MM.1S (cell line): ENCODE data around the gene CRIP3.

Experiments
- EZH2phosphoT487 ChIP-seq: fragments of 300-600 bp; sonication (generic); IDR thresholded peaks from 2 replicates; pipeline ENCODE4 v1.6.1; 2018; ENCODE audit warnings: antibody characterized with exemption, low read length
- TF ChIP-seq, protein P1 (sequence below): fragments of 300-600 bp; sonication (generic); IDR thresholded peaks from 2 replicates; pipeline ENCODE4 v1.5.1; 2016; ENCODE audit warnings: antibody characterized with exemption, low read length, mixed read lengths

DNA sequence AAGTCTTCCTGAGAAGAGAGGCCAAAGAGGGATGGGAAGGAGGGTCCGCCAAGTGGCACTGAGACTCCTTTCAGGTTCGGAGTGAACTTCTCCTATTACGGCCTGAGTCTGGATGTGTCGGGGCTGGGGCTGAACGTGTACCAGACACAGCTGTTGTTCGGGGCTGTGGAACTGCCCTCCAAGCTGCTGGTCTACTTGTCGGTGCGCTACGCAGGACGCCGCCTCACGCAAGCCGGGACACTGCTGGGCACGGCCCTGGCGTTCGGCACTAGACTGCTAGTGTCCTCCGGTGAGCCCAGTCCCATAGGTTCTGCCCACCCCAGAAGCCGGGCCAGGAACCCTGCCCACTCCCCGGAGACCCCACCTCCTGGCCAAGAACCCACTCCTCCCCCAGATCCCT lies 6.5 kb downstream of the CRIP3 start:
- TF ChIP-seq, protein P1, sequence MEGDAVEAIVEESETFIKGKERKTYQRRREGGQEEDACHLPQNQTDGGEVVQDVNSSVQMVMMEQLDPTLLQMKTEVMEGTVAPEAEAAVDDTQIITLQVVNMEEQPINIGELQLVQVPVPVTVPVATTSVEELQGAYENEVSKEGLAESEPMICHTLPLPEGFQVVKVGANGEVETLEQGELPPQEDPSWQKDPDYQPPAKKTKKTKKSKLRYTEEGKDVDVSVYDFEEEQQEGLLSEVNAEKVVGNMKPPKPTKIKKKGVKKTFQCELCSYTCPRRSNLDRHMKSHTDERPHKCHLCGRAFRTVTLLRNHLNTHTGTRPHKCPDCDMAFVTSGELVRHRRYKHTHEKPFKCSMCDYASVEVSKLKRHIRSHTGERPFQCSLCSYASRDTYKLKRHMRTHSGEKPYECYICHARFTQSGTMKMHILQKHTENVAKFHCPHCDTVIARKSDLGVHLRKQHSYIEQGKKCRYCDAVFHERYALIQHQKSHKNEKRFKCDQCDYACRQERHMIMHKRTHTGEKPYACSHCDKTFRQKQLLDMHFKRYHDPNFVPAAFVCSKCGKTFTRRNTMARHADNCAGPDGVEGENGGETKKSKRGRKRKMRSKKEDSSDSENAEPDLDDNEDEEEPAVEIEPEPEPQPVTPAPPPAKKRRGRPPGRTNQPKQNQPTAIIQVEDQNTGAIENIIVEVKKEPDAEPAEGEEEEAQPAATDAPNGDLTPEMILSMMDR = no peak
- TF ChIP-seq EZH2phosphoT487 = no peak
